H1 (cell line): ENCODE measurements around the gene ASPG. TPM values are rescaled to one million over a fixed set of nuclear protein-coding genes. Genes with fewer than 3 reads are reported as not detected.
A peak's percentile ranks its signal among the peaks of the same experiment; 100 is the strongest.

ENCODE experiments used
- CTCF ChIA-PET: fragments of 300-600 bp; sonication (Branson Sonifier 250); formaldehyde crosslinking; loops from one replicate; lab custom pipeline; 2021; ENCODE audit not compliant: partially characterized antibody; lab: Charles Lee
- POLR2A ChIA-PET: fragments of 300-600 bp; sonication (Branson Sonifier 250); formaldehyde crosslinking; loops from one replicate; lab custom pipeline; 2021; ENCODE audit warnings: inconsistent platforms; ENCODE audit not compliant: partially characterized antibody; lab: Charles Lee
- DNase-seq, 2 experiments: peaks; one replicate each; pipeline versions ENCODE4 v3.0.0 to v3.0.0-alpha.2; 2010 to 2022; ENCODE audit warnings: low spot score in 2 of 2, low read depth in 1 of 2, mixed read lengths in 1 of 2
- FAIRE-seq: peaks from 2 replicates; lab custom pipeline; 2011; peaks lifted over from hg19 to GRCh38; lab: Jason Lieb, UNC
- H2AFZ ChIP-seq: 2 replicates; pipeline ENCODE4 v1.8.1; 2012; ENCODE audit warnings: low read length, inconsistent platforms
- H2AK5ac ChIP-seq: 2 replicates; pipeline ENCODE4 v1.6.1; 2013; ENCODE audit warnings: low read depth, low read length
- H2BK120ac ChIP-seq: replicated peaks from 2 replicates; pipeline ENCODE3; 2013; ENCODE audit warnings: low read depth, low read length, inconsistent platforms
- H2BK12ac ChIP-seq: 2 replicates; pipeline ENCODE4 v1.6.1; 2013; ENCODE audit warnings: low read depth, low read length
- H2BK15ac ChIP-seq: 2 replicates; pipeline ENCODE4 v1.6.1; 2013; ENCODE audit warnings: low read length
- H2BK20ac ChIP-seq: 2 replicates; pipeline ENCODE4 v1.6.1; 2013; ENCODE audit warnings: low read length
- H2BK5ac ChIP-seq: 2 replicates; pipeline ENCODE4 v1.6.1; 2013; ENCODE audit warnings: low read depth, low read length
- H3K14ac ChIP-seq: 2 replicates; pipeline ENCODE4 v1.6.1; 2013; ENCODE audit warnings: inconsistent platforms; ENCODE audit not compliant: insufficient read length
- H3K18ac ChIP-seq: 2 replicates; pipeline ENCODE4 v1.6.1; 2013; ENCODE audit warnings: low read length; ENCODE audit errors: extremely low read depth
- H3K23ac ChIP-seq: 2 replicates; pipeline ENCODE4 v1.6.1; 2013; ENCODE audit warnings: inconsistent platforms; ENCODE audit not compliant: insufficient read length
- H3K23me2 ChIP-seq: 2 replicates; pipeline ENCODE4 v1.6.1; 2013; ENCODE audit warnings: low read depth, low read length
- H3K27ac ChIP-seq: 2 replicates; pipeline ENCODE4 v1.6.1; 2011; ENCODE audit warnings: low read depth, low read length, inconsistent platforms
- H3K27me3 ChIP-seq, 4 experiments: replicated peaks in 1 of 4; 1 replicate in 1 of 4; 2 replicates in 3 of 4; pipeline versions ENCODE4 v1.6.1 to v1.8.1; 2011 to 2013; ENCODE audit warnings: low read length in 3 of 4, mild to moderate bottlenecking in 3 of 4, inconsistent platforms in 2 of 4, mixed read lengths in 2 of 4, moderate library complexity in 1 of 4; ENCODE audit not compliant: control insufficient read depth in 3 of 4, insufficient read depth in 3 of 4; ENCODE audit errors: extremely low read depth in 1 of 4
- H3K36me3 ChIP-seq, 4 experiments: 2 replicates each; pipeline versions ENCODE4 v1.6.1 to v1.8.1; 2011 to 2013; ENCODE audit warnings: mild to moderate bottlenecking in 4 of 4, low read length in 3 of 4, moderate library complexity in 2 of 4, control low read depth in 1 of 4, inconsistent platforms in 1 of 4; ENCODE audit not compliant: insufficient read depth in 4 of 4, control insufficient read depth in 2 of 4
- H3K4ac ChIP-seq: replicated peaks from 2 replicates; pipeline ENCODE3; 2013; ENCODE audit warnings: low read length, low read depth, mixed read lengths, inconsistent platforms; ENCODE audit not compliant: insufficient read length
- H3K4me1 ChIP-seq, 4 experiments: replicated peaks in 1 of 4; 1 replicate in 1 of 4; 2 replicates in 3 of 4; pipeline versions ENCODE4 v1.6.1 to v1.8.1; 2011 to 2013; ENCODE audit warnings: low read length in 3 of 4, inconsistent platforms in 2 of 4, mixed read lengths in 1 of 4; ENCODE audit not compliant: insufficient read depth in 4 of 4, control insufficient read depth in 3 of 4
- H3K4me2 ChIP-seq, 2 experiments: 2 replicates each; pipeline versions ENCODE4 v1.6.1 to v1.8.1; 2011 to 2013; ENCODE audit warnings: low read depth in 2 of 2, low read length in 2 of 2, control low read depth in 1 of 2, inconsistent platforms in 1 of 2, mild to moderate bottlenecking in 1 of 2; ENCODE audit not compliant: insufficient read depth in 1 of 2
- H3K4me3 ChIP-seq, 4 experiments: fragments of 200-600, 300-600 bp in 1 of 4; sonication (generic), shearing (Covaris generic), sonication (Bioruptor Twin) in 1 of 4; 2 replicates each; pipeline versions ENCODE4 v1.5.1 to v1.8.1; 2011 to 2016; ENCODE audit warnings: low read length in 4 of 4, low read depth in 3 of 4, control low read depth in 2 of 4, inconsistent platforms in 2 of 4, mild to moderate bottlenecking in 2 of 4, mixed read lengths in 1 of 4, moderate library complexity in 1 of 4; ENCODE audit not compliant: insufficient read depth in 2 of 4; ENCODE audit errors: extremely low read depth in 1 of 4
- H3K56ac ChIP-seq: replicated peaks from 2 replicates; pipeline ENCODE3; 2013; ENCODE audit warnings: low read depth, mild to moderate bottlenecking, mixed read lengths, low read length, inconsistent platforms; ENCODE audit not compliant: insufficient read length
- H3K79me1 ChIP-seq: 2 replicates; pipeline ENCODE4 v1.6.1; 2013; ENCODE audit warnings: low read depth, low read length, control low read depth
- H3K79me2 ChIP-seq, 2 experiments: 2 replicates each; pipeline versions ENCODE4 v1.6.1 to v1.8.1; 2012 to 2013; ENCODE audit warnings: low read length in 2 of 2, mild to moderate bottlenecking in 2 of 2, inconsistent platforms in 1 of 2; ENCODE audit not compliant: insufficient read depth in 2 of 2, control insufficient read depth in 1 of 2
- H3K9ac ChIP-seq, 4 experiments: replicated peaks in 1 of 4; 1 replicate in 1 of 4; 2 replicates in 3 of 4; pipeline versions ENCODE4 v1.6.1 to v1.8.1; 2011 to 2013; ENCODE audit warnings: low read depth in 3 of 4, low read length in 3 of 4, control low read depth in 2 of 4, mild to moderate bottlenecking in 2 of 4, moderate library complexity in 2 of 4, inconsistent platforms in 1 of 4; ENCODE audit errors: extremely low read depth in 1 of 4
- H3K9me3 ChIP-seq, 2 experiments: 2 replicates each; pipeline versions ENCODE4 v1.6.1 to v1.8.1; 2012 to 2013; ENCODE audit warnings: mild to moderate bottlenecking in 2 of 2, moderate library complexity in 2 of 2, control low read depth in 1 of 2, inconsistent platforms in 1 of 2, low read depth in 1 of 2, low read length in 1 of 2, mixed read lengths in 1 of 2; ENCODE audit not compliant: insufficient read depth in 2 of 2
- H4K20me1 ChIP-seq, 2 experiments: replicated peaks in 1 of 2; 2 replicates each; pipeline versions ENCODE3 to v1.8.1; 2011 to 2013; ENCODE audit warnings: inconsistent platforms in 2 of 2, low read length in 2 of 2, mild to moderate bottlenecking in 1 of 2; ENCODE audit not compliant: insufficient read depth in 2 of 2, control insufficient read depth in 1 of 2
- H4K5ac ChIP-seq: 2 replicates; pipeline ENCODE4 v1.6.1; 2013; ENCODE audit warnings: low read length, low read depth, mixed read lengths, inconsistent platforms; ENCODE audit not compliant: insufficient read length
- H4K8ac ChIP-seq: 2 replicates; pipeline ENCODE4 v1.8.0; 2013; ENCODE audit warnings: mild to moderate bottlenecking, moderate library complexity, low read length, inconsistent platforms; ENCODE audit not compliant: insufficient read depth; ENCODE audit errors: extremely low read depth
- H4K91ac ChIP-seq: replicated peaks from 2 replicates; pipeline ENCODE3; 2013; ENCODE audit warnings: low read length, mixed read lengths, inconsistent platforms; ENCODE audit not compliant: insufficient read length
- BCL11A ChIP-seq, 2 experiments: IDR thresholded peaks; one replicate each; pipeline ENCODE4 v1.6.1; 2011; ENCODE audit warnings: low read depth in 2 of 2, low read length in 2 of 2, mild to moderate bottlenecking in 2 of 2
- CHD1 ChIP-seq: IDR thresholded peaks from 2 replicates; pipeline ENCODE4 v1.6.1; 2012; ENCODE audit warnings: low read depth, low read length, improper control_type of control experiment
- CHD2 ChIP-seq: IDR thresholded peaks from 2 replicates; pipeline ENCODE4 v1.6.1; 2012; ENCODE audit warnings: low read length, improper control_type of control experiment
- EGR1 ChIP-seq: IDR thresholded peaks from 2 replicates; pipeline ENCODE4 v1.6.1; 2011; ENCODE audit warnings: low read depth, low read length, borderline replicate concordance
- HDAC2 ChIP-seq, 2 experiments: fragments of 300-600 bp in 1 of 2; sonication (generic) in 1 of 2; IDR thresholded peaks; 2 replicates each; pipeline ENCODE4 v1.6.1; 2011 to 2012; ENCODE audit warnings: low read depth in 2 of 2, low read length in 2 of 2, mild to moderate bottlenecking in 2 of 2, moderate library complexity in 2 of 2, borderline replicate concordance in 1 of 2, inconsistent platforms in 1 of 2
- HDAC6 ChIP-seq: IDR thresholded peaks from one replicate; pipeline ENCODE4 v1.7.1; 2012; ENCODE audit warnings: low read depth, mild to moderate bottlenecking, inconsistent platforms, low read length, moderate library complexity
- KDM4A ChIP-seq: IDR thresholded peaks from one replicate; pipeline ENCODE4 v1.7.1; 2012; ENCODE audit warnings: low read depth, mild to moderate bottlenecking, moderate library complexity, low read length, inconsistent platforms; ENCODE audit not compliant: severe bottlenecking
- MAFK ChIP-seq: IDR thresholded peaks from 2 replicates; pipeline ENCODE4 v1.6.1; 2012; ENCODE audit warnings: low read depth, mild to moderate bottlenecking, improper control_type of control experiment, low read length
- NANOG ChIP-seq: IDR thresholded peaks from 2 replicates; pipeline ENCODE4 v1.6.1; 2011; ENCODE audit warnings: low read length, low read depth, mild to moderate bottlenecking, inconsistent platforms; ENCODE audit not compliant: insufficient read depth, poor library complexity, severe bottlenecking
- POLR2AphosphoS5 ChIP-seq: IDR thresholded peaks from 2 replicates; pipeline ENCODE4 v1.6.1; 2011; ENCODE audit warnings: low read depth, low read length
- RXRA ChIP-seq: IDR thresholded peaks from 2 replicates; pipeline ENCODE4 v1.6.1; 2011; ENCODE audit warnings: low read depth, mild to moderate bottlenecking, low read length, moderate library complexity; ENCODE audit not compliant: insufficient read depth
- SAP30 ChIP-seq: fragments of 300-600 bp; sonication (generic); IDR thresholded peaks from 2 replicates; pipeline ENCODE4 v1.7.1; 2012; ENCODE audit warnings: low read length, moderate library complexity, mild to moderate bottlenecking, inconsistent platforms; ENCODE audit not compliant: insufficient read depth, insufficient replicate concordance
- TCF12 ChIP-seq: IDR thresholded peaks from 2 replicates; pipeline ENCODE4 v1.6.1; 2011; ENCODE audit warnings: low read depth, mild to moderate bottlenecking, low read length
- WGBS, 2 experiments: shearing (Covaris generic) in 1 of 2; methylation state at CpG; one replicate each; pipeline versions ENCODE4 v1.1.6 to v1.1.7; 2013 to 2015; ENCODE audit warnings: low lambda C conversion rate in 2 of 2, mixed read lengths in 2 of 2, inconsistent platforms in 1 of 2, low coverage in 1 of 2, missing lambda C conversion rate in 1 of 2; ENCODE audit not compliant: insufficient replicate concordance in 2 of 2, insufficient coverage in 1 of 2, insufficient read length in 1 of 2; ENCODE audit errors: extremely low coverage in 1 of 2, missing lambda C conversion rate in 1 of 2; 5-methylcytosine and 5-hydroxymethylcytosine counted together
- polyA plus RNA-seq, 7 experiments: library from polyadenylated mRNA; depleted of rRNA in 3 of 7; stranded (reverse) in 5 of 7; unstranded in 2 of 7; fragments of >200 nt in 5 of 7; fragments of 200-250 nt in 2 of 7; gene quantifications; 1 replicate in 5 of 7; 2 replicates in 1 of 7; 4 replicates in 1 of 7; pipeline versions ENCODE4 v1.2.1 to v1.2.3, GENCODE V29; 2011 to 2013; ENCODE audit warnings: missing spikeins in 2 of 7, mixed read lengths in 2 of 7
- total RNA-seq: library from RNA; stranded (reverse); fragmentation: NEBNext Ultra II Directional; extraction: Animal tissue kit (Norgen Biotek cat#: 25700); gene quantifications from 2 replicates; pipeline ENCODE4 v1.2.1, GENCODE V29; 2021
- TF ChIP-seq, protein P1 (sequence below): IDR thresholded peaks from 2 replicates; pipeline ENCODE4 v1.6.1; 2012; ENCODE audit warnings: inconsistent platforms

ASPG gene
- total and polyA plus RNA-seq, 2 of the 8 experiments (the other 6 are each of a cell fraction or from before 2014, with no cell fraction given), result 0.34 to 0.59 TPM

DNA sequence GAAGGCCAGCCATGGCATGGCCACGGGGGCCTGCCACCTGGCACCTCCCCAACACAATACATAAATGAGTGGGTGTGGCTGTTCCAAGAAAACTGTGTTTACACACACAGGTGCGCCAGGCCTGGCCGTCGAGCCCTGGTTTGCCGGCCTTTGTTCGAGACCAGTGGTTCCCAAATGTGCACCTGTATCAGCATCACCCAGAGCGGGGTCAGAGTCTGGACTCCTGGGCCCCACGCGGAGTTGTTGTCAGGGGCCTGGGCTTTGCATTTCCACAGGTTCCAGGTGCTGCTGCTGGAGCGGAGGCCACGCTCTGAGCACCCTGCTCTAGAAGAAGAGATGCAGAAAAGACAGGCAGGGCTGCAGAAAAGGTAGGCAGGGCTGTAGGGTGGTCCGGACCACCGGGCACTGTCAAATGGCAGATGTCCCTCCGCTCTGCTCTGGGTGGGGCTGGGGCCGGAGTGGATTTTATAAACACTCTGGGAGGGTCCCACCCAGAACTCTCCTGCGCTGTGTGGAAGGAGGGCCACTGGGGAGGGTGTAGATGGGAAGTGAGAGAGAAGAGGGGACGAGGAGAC is 4.2 kb upstream of the ASPG start:
- H3K9me3 ChIP-seq, result no peaks in the 10 kb centered on the region
- no peaks in the 10 kb centered on the region for H4K20me1 ChIP-seq
- H2BK5ac ChIP-seq, result no peak overlapping the region
- FAIRE-seq (no peak), DNase-seq (no peak)
- H3K23ac ChIP-seq, result no peak overlapping the region
- H3K27ac ChIP-seq, result no peak overlapping the region
- ChIA-PET POLR2A (no interaction called here), CTCF (no interaction called here)
- peaks cover 0 to 3% (median 0%) of the 10 kb centered on the region in 4 experiments; a peak in 2 of 7 replicates for H3K4me1 ChIP-seq
- H3K9ac ChIP-seq, result no peak overlapping the region
- H2BK120ac ChIP-seq, result no peak overlapping the region
- H2BK12ac ChIP-seq, result no peak overlapping the region
- no peaks in the 10 kb centered on the region for H3K79me1 ChIP-seq
- H3K36me3 ChIP-seq, result no peaks in the 10 kb centered on the region
- WGBS, 2 experiments, result 92% methylated on average over 14 of the region's 17 CpGs; no CpG with 5 or more reads in 1 of the 2 experiments
- no peak overlapping the region for H3K4me2 ChIP-seq
- no peak overlapping the region for H3K18ac ChIP-seq
- H3K79me2 ChIP-seq, result no peaks in the 10 kb centered on the region
- H3K4me3 ChIP-seq, result no peak overlapping the region
- no peak overlapping the region for H4K5ac ChIP-seq
- no peak overlapping the region for H2BK20ac ChIP-seq
- no peak overlapping the region for H2BK15ac ChIP-seq
- no peak overlapping the region for H3K4ac ChIP-seq
- no peaks in the 10 kb centered on the region for H3K23me2 ChIP-seq
- peak overlapping the region; percentile 83; the same call in 1 of the 2 replicates for H4K8ac ChIP-seq
- H3K27me3 ChIP-seq, result peaks cover 0 to 2% (median 0%) of the 10 kb centered on the region in 4 experiments; a peak in 1 of 7 replicates
- H3K56ac ChIP-seq, result no peak overlapping the region
- H2AK5ac ChIP-seq, result no peak overlapping the region
- no peak overlapping the region for H3K14ac ChIP-seq
- no peak overlapping the region for H2AFZ ChIP-seq
- no peak overlapping the region for H4K91ac ChIP-seq
- TF ChIP-seq CHD1 (no peak), SAP30 (no peak), CHD2 (no peak), KDM4A (no peak), EGR1 (no peak), MAFK (no peak), RXRA (no peak), HDAC2 (IDR thresholded peaks at IDR 0.05; ENCODE audit: borderline replicate concordance in 1 of 2, low read depth in 2 of 2, low read length in 2 of 2) (no peak), BCL11A (IDR thresholded peaks at IDR 0.05; ENCODE audit: low read depth in 2 of 2, low read length in 2 of 2) (no peak), NANOG (no peak), TCF12 (no peak), HDAC6 (no peak), POLR2AphosphoS5 (no peak)
- TF ChIP-seq, protein P1, sequence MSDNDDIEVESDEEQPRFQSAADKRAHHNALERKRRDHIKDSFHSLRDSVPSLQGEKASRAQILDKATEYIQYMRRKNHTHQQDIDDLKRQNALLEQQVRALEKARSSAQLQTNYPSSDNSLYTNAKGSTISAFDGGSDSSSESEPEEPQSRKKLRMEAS, result no peak
